Colonic mucosa (tissue), 4 donors: ENCODE data around the gene CNTN3. TPM values are rescaled to one million over a fixed set of nuclear protein-coding genes. Genes with fewer than 3 reads are reported as not detected.

ENCODE experiments used
- DNase-seq: peaks from one replicate; pipeline ENCODE4 v3.0.0-alpha.2; 2020
- H3K27ac ChIP-seq: fragments of 200-600 bp; one replicate; pipeline ENCODE4 v1.8.0; 2021
- H3K27me3 ChIP-seq: fragments of 200-600 bp; one replicate; pipeline ENCODE4 v1.8.0; 2021
- H3K36me3 ChIP-seq: fragments of 200-600 bp; one replicate; pipeline ENCODE4 v1.8.0; 2021
- H3K4me1 ChIP-seq: fragments of 200-600 bp; one replicate; pipeline ENCODE4 v1.8.0; 2021; ENCODE audit warnings: mild to moderate bottlenecking
- H3K4me3 ChIP-seq: fragments of 200-600 bp; one replicate; pipeline ENCODE4 v1.8.0; 2021
- H3K9ac ChIP-seq, 2 donors: one replicate each; pipeline ENCODE4 v1.7.0; 2013; ENCODE audit warnings: control low read depth in 2 of 2, low read depth in 2 of 2, low read length in 2 of 2
- H3K9me3 ChIP-seq: fragments of 200-600 bp; one replicate; pipeline ENCODE4 v1.8.0; 2021
- CTCF ChIP-seq: fragments of 200-600 bp; IDR thresholded peaks from one replicate; pipeline ENCODE4 v1.8.0; 2022; ENCODE audit warnings: antibody characterized with exemption, mild to moderate bottlenecking
- intact Hi-C: fragments of 100-400 bp; cut with DNase I; formaldehyde crosslinking; loops from one replicate; pipeline ENCODE4 v1.14.1; 2022
- total RNA-seq, 2 donors: library from RNA; stranded (reverse); fragmentation: NEBNext Ultra II Directional in 1 of 2; extraction: Animal tissue kit (Norgen Biotek cat#: 25700) in 1 of 2; gene quantifications; one replicate each; pipeline ENCODE4 v1.2.1, GENCODE V29; 2021
- donor health status: healthy.
- donor health status: DM: no; HTN: no; CAD: no.
- donor health status: DM: no; HTN: no; CAD: no.

CNTN3 gene
- total RNA-seq, 2 donors from 2014 or later, result 5.3 to 6.7 TPM

DNA sequence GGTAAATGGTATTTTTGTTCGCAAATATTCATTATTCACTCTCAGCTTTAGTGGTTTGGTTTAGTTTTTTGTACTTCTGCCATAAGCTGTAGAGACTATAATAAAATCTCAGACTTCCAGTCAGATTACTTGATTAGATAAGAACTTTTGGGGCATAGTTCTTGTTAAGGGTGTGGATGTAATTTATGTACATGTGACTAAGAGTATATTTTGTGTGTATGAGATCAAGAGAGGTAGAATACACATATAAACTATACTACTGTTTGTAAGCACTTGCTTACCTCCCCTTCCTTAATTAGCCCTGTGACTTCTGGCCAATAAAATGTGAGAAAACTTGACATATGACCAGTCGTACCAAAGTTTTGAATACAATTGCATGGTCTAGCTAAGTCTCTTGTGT lies 12.0 kb downstream of the CNTN3 start:
- Histone ChIP-seq H3K36me3 (no peaks in the 10 kb centered on the region), H3K27me3 (no peaks in the 10 kb centered on the region), H3K27ac (no peak overlapping the region), H3K4me3 (no peak overlapping the region), H3K4me1 (no peaks in the 10 kb centered on the region), H3K9ac (no peak overlapping the region), H3K9me3 (no peaks in the 10 kb centered on the region)
- no peak for TF ChIP-seq CTCF
- intact Hi-C loops, result no loop called here
- no peak for DNase-seq

DNA sequence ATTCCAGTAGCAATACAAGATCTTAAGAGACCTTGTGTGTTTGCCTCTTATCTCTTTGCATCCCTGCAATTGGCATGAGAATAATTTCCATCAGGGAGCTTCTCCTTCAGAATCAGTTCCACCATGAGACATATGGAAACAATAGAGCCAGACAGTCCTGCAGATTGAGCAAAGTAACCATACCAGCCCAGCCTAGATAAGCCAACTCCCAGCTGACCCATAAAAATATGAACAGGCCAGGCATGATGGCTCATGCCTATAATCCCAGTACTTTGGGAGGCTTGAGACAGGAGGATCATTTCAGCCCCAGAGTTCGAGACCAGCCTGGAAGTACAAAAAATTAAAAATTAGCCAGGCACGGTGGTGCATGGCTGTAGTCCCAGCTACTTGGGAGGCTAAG lies 12.7 kb downstream of the CNTN3 start:
- no peaks in the 10 kb centered on the region for H3K9me3 ChIP-seq
- H3K27me3 ChIP-seq, result no peaks in the 10 kb centered on the region
- intact Hi-C loops, result no loop called here
- no peaks in the 10 kb centered on the region for H3K4me1 ChIP-seq
- H3K9ac ChIP-seq, result no peak overlapping the region
- H3K27ac ChIP-seq, result no peak overlapping the region
- no peaks in the 10 kb centered on the region for H3K36me3 ChIP-seq
- DNase-seq, result no peak
- TF ChIP-seq CTCF, result no peak
- no peak overlapping the region for H3K4me3 ChIP-seq

- H3K4me1 ChIP-seq, result no peaks in the 10 kb centered on the region
- intact Hi-C loops, result no loop called here
- no peak for DNase-seq
- no peaks in the 10 kb centered on the region for H3K9me3 ChIP-seq
- no peaks in the 10 kb centered on the region for H3K27me3 ChIP-seq
- H3K9ac ChIP-seq, result no peak overlapping the region
- no peak overlapping the region for H3K4me3 ChIP-seq
- H3K36me3 ChIP-seq, result no peaks in the 10 kb centered on the region
- TF ChIP-seq CTCF, result no peak
- no peak overlapping the region for H3K27ac ChIP-seq
Observed at GRCh38 chr3:74599564-74599963, 14.9 kb downstream of the CNTN3 start.

GRCh38 chr3:74593152-74593551 lies 21.3 kb downstream of the CNTN3 start:
- H3K4me3 ChIP-seq, result no peak overlapping the region
- no peak overlapping the region for H3K27ac ChIP-seq
- intact Hi-C loops, result no loop called here
- H3K9me3 ChIP-seq, result no peaks in the 10 kb centered on the region
- TF ChIP-seq CTCF, result no peak
- H3K9ac ChIP-seq, result no peak overlapping the region
- H3K27me3 ChIP-seq, result no peaks in the 10 kb centered on the region
- H3K4me1 ChIP-seq, result no peaks in the 10 kb centered on the region
- DNase-seq, result no peak
- no peaks in the 10 kb centered on the region for H3K36me3 ChIP-seq

- H3K36me3 ChIP-seq, result no peaks in the 10 kb centered on the region
- DNase-seq, result no peak
- H3K4me1 ChIP-seq, result no peaks in the 10 kb centered on the region
- H3K4me3 ChIP-seq, result no peak overlapping the region
- intact Hi-C loops, result no loop called here
- H3K9me3 ChIP-seq, result no peaks in the 10 kb centered on the region
- no peaks in the 10 kb centered on the region for H3K27me3 ChIP-seq
- no peak overlapping the region for H3K27ac ChIP-seq
- no peak overlapping the region for H3K9ac ChIP-seq
- TF ChIP-seq CTCF, result no peak
Observed at GRCh38 chr3:74592359-74592758, 22.1 kb downstream of the CNTN3 start.

DNA sequence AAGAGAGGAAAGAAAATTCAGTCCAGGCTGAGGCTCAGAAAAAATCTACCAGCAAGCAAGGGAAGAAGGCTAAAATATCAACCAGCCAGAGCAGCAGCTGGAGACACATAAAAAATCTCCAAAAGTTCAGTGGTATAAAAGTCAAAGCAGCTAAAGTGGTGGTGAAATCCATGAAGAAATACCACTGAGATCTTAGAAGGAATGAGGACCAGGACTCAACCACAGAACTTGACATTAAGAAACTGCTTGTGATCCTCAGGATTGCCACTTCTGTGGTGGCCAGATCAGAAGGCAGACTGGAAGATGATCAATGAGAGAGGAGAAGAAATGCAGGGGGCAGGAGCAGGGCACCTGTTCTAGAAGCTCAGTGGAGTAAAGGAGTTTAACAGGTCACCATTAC lies 22.5 kb downstream of the CNTN3 start:
- Histone ChIP-seq H3K4me1 (no peaks in the 10 kb centered on the region), H3K9ac (no peak overlapping the region), H3K9me3 (no peaks in the 10 kb centered on the region), H3K4me3 (no peak overlapping the region), H3K36me3 (no peaks in the 10 kb centered on the region), H3K27ac (no peak overlapping the region), H3K27me3 (no peaks in the 10 kb centered on the region)
- DNase-seq, result no peak
- TF ChIP-seq CTCF, result no peak
- intact Hi-C loops, result no loop called here
